ENCODE data around the gene CCDC57. TPM values are rescaled to one million over a fixed set of nuclear protein-coding genes. Genes with fewer than 3 reads are reported as not detected.

The CCDC57 gene
- polyA plus RNA-seq, 1 donor from 2014 or later = 70.9 TPM

- TF ChIP-seq EZH2 (IDR thresholded peaks at IDR 0.05; ENCODE audit: borderline replicate concordance, insufficient read depth, low read length, poor library complexity, severe bottlenecking) = no peak
- no peak for TF ChIP-seq REST (IDR thresholded peaks at IDR 0.05; ENCODE audit: borderline replicate concordance)
- no peak for TF ChIP-seq RAD21 (conservative IDR thresholded peaks at IDR 0.05)
- no peak for TF ChIP-seq EP300 (conservative IDR thresholded peaks at IDR 0.05; ENCODE audit: poor library complexity, severe bottlenecking)
- no peak for TF ChIP-seq MXI1 (conservative IDR thresholded peaks at IDR 0.05; ENCODE audit: poor library complexity, severe bottlenecking)
- no peak for TF ChIP-seq TAF1 (IDR thresholded peaks at IDR 0.05; ENCODE audit: low read depth)
- TF ChIP-seq POLR2AphosphoS5 (IDR thresholded peaks at IDR 0.05) = no peak
- TF ChIP-seq CTCF (IDR thresholded peaks at IDR 0.05; ENCODE audit: poor library complexity, severe bottlenecking) = no peak
- no peak for TF ChIP-seq SMC3 (conservative IDR thresholded peaks at IDR 0.05; ENCODE audit: poor library complexity)
- H3F3A ChIP-seq (ENCODE audit: insufficient read depth, low read length, poor library complexity, severe bottlenecking) = no peaks in the 10 kb centered on the region
- H3K79me2 ChIP-seq (replicated peaks; ENCODE audit: insufficient read depth, low read length) = no peaks in the 10 kb centered on the region
- no peaks in the 10 kb centered on the region for H3K27me3 ChIP-seq (ENCODE audit: insufficient read depth, low read depth, low read length)
- H3K9me3 ChIP-seq (ENCODE audit: low read length) = no peaks in the 10 kb centered on the region
- H3K4me3 ChIP-seq (ENCODE audit: low read length) = peak overlapping the region; percentile 94
- no peaks in the 10 kb centered on the region for H3K9me2 ChIP-seq (ENCODE audit: insufficient read depth, low read length)
- H2AFZ ChIP-seq (ENCODE audit: low read depth, low read length) = no peak overlapping the region
- no peaks in the 10 kb centered on the region for H3K36me3 ChIP-seq (ENCODE audit: insufficient read depth, low read length)
- no peaks in the 10 kb centered on the region for H4K20me1 ChIP-seq (ENCODE audit: insufficient read depth)
- no peak overlapping the region for H3K4me2 ChIP-seq (ENCODE audit: low read length)
- H3K27ac ChIP-seq (ENCODE audit: low read length) = no peak overlapping the region
- no peak overlapping the region for H3K9ac ChIP-seq (ENCODE audit: low read length)
These were observed 148.9 kb downstream of the CCDC57 start for GRCh38 chr17:82063424-82064415.

- no peak overlapping the region for H3K27ac ChIP-seq (ENCODE audit: low read length)
- H3K36me3 ChIP-seq (ENCODE audit: insufficient read depth, low read length) = no peaks in the 10 kb centered on the region
These were observed 149.7 kb downstream of the CCDC57 start for GRCh38 chr17:82062984-82063368.

More at GRCh38 chr17:82062984-82063368, 149.7 kb downstream of the CCDC57 start:
- Histone ChIP-seq H3K4me3 (ENCODE audit: low read length) (no peak overlapping the region), H3K79me2 (replicated peaks; ENCODE audit: insufficient read depth, low read length) (no peaks in the 10 kb centered on the region), H4K20me1 (ENCODE audit: insufficient read depth) (no peaks in the 10 kb centered on the region), H3K27me3 (ENCODE audit: insufficient read depth, low read depth, low read length) (no peaks in the 10 kb centered on the region), H3K9ac (ENCODE audit: low read length) (no peak overlapping the region), H3K9me3 (ENCODE audit: low read length) (no peaks in the 10 kb centered on the region), H3K4me2 (ENCODE audit: low read length) (no peak overlapping the region), H2AFZ (ENCODE audit: low read depth, low read length) (no peak overlapping the region), H3F3A (ENCODE audit: insufficient read depth, low read length, poor library complexity, severe bottlenecking) (no peaks in the 10 kb centered on the region), H3K9me2 (ENCODE audit: insufficient read depth, low read length) (no peaks in the 10 kb centered on the region)
- TF ChIP-seq EZH2 (IDR thresholded peaks at IDR 0.05; ENCODE audit: borderline replicate concordance, insufficient read depth, low read length, poor library complexity, severe bottlenecking) (no peak), RAD21 (conservative IDR thresholded peaks at IDR 0.05) (no peak), REST (IDR thresholded peaks at IDR 0.05; ENCODE audit: borderline replicate concordance) (no peak), CTCF (IDR thresholded peaks at IDR 0.05; ENCODE audit: poor library complexity, severe bottlenecking) (no peak), SMC3 (conservative IDR thresholded peaks at IDR 0.05; ENCODE audit: poor library complexity) (no peak), MXI1 (conservative IDR thresholded peaks at IDR 0.05; ENCODE audit: poor library complexity, severe bottlenecking) (no peak), TAF1 (IDR thresholded peaks at IDR 0.05; ENCODE audit: low read depth) (no peak), POLR2AphosphoS5 (IDR thresholded peaks at IDR 0.05) (no peak), EP300 (conservative IDR thresholded peaks at IDR 0.05; ENCODE audit: poor library complexity, severe bottlenecking) (no peak)

Measured in neural cell (in vitro differentiated cells).